Nephron (organoid): Measurements from ENCODE around the gene CNIH2.

Source experiments
- H3K27ac Mint-ChIP-seq, 3 experiments: 2 replicates each; pipeline ENCODE4 v1.8.0; 2020; ENCODE audit warnings: mixed read lengths in 3 of 3, mild to moderate bottlenecking in 2 of 3, moderate library complexity in 1 of 3
- H3K27me3 Mint-ChIP-seq: 2 replicates; pipeline ENCODE4 v1.8.0; 2021; ENCODE audit warnings: low read depth, mild to moderate bottlenecking, moderate library complexity, mixed read lengths
- H3K36me3 Mint-ChIP-seq: 2 replicates; pipeline ENCODE4 v1.8.0; 2020; ENCODE audit warnings: low read depth, mixed read lengths
- H3K4me1 Mint-ChIP-seq: 2 replicates; pipeline ENCODE4 v1.8.0; 2020; ENCODE audit warnings: mixed read lengths
- H3K4me3 Mint-ChIP-seq, 3 experiments: 2 replicates each; pipeline ENCODE4 v1.8.0; 2020; ENCODE audit warnings: mild to moderate bottlenecking in 3 of 3, mixed read lengths in 3 of 3, moderate library complexity in 2 of 3
- H3K9me3 Mint-ChIP-seq: 2 replicates; pipeline ENCODE4 v1.8.0; 2020; ENCODE audit warnings: mixed read lengths
- TF ChIP-seq, protein P1 (sequence below), 3 experiments: fragments of 200-600 bp; sonication (generic); IDR thresholded peaks; one replicate each; pipeline ENCODE4 v1.5.0; 2021; ENCODE audit warnings: antibody characterized with exemption in 3 of 3; ENCODE audit not compliant: unreplicated experiment in 3 of 3

Gene CNIH2

DNA sequence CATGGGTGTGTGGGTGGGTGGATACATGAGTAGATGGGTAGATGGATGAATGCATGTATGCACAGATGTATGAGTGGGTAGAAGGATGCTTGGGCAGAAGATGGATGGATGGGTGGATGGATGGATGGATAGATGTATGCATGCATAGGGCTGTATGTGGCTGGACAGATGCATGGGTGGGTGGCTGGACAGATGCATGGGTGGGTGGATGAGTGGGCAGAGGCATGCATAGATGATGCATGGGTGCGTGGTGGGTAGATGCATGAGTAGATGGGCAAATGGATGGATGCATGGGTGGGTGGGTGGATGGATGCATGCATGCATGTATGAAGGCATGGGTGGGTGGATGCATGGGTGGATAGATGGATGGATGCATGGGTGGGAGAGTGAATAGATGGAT lies 45.7 kb downstream of the CNIH2 start:
- Mint-ChIP-seq H3K27me3 (peaks cover 3% of the 10 kb centered on the region), H3K36me3 (no peaks in the 10 kb centered on the region), H3K4me1 (peaks cover 63% of the 10 kb centered on the region), H3K27ac (peak overlapping the region; percentile 76 to 93 (median 90)), H3K4me3 (no peak overlapping the region), H3K9me3 (peaks cover 6% of the 10 kb centered on the region)
- TF ChIP-seq, protein P1, sequence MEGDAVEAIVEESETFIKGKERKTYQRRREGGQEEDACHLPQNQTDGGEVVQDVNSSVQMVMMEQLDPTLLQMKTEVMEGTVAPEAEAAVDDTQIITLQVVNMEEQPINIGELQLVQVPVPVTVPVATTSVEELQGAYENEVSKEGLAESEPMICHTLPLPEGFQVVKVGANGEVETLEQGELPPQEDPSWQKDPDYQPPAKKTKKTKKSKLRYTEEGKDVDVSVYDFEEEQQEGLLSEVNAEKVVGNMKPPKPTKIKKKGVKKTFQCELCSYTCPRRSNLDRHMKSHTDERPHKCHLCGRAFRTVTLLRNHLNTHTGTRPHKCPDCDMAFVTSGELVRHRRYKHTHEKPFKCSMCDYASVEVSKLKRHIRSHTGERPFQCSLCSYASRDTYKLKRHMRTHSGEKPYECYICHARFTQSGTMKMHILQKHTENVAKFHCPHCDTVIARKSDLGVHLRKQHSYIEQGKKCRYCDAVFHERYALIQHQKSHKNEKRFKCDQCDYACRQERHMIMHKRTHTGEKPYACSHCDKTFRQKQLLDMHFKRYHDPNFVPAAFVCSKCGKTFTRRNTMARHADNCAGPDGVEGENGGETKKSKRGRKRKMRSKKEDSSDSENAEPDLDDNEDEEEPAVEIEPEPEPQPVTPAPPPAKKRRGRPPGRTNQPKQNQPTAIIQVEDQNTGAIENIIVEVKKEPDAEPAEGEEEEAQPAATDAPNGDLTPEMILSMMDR (IDR thresholded peaks at IDR 0.05; ENCODE audit: unreplicated experiment in 3 of 3), result no peak

GRCh38 chr11:66324664-66325063 lies 46.7 kb downstream of the CNIH2 start:
- Mint-ChIP-seq H3K36me3 (no peaks in the 10 kb centered on the region), H3K4me1 (peaks cover 56% of the 10 kb centered on the region), H3K27me3 (peaks cover 3% of the 10 kb centered on the region), H3K4me3 (no peak overlapping the region), H3K9me3 (peaks cover 5% of the 10 kb centered on the region), H3K27ac (peak overlapping the region; percentile 76 to 93 (median 90))
- TF ChIP-seq, protein P1 (IDR thresholded peaks at IDR 0.05; ENCODE audit: unreplicated experiment in 3 of 3), result no peak

DNA sequence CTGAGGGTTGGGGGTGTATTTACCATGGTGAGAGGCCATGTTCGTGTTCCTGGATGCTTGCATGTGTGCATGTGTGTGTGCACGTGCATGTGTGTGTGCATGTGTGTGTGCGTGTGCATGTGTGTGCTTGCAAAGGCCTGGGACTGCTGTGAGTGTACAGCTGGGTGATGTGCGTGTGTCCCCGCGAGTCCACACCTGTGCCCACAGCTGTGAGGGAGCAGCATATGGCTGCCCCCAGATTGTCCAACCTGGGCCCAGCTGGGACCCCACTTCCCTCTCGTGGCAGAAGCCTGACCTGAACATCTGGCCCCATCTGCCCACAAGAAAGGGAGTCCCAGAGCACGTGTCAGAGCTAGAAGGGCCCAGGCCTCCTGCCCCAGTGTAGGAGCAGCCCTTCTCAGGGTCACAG lies 47.3 kb downstream of the CNIH2 start:
- H3K9me3 Mint-ChIP-seq, result peaks cover under 1% of the 10 kb centered on the region
- H3K27me3 Mint-ChIP-seq, result peaks cover 3% of the 10 kb centered on the region
- H3K4me3 Mint-ChIP-seq, result peak overlapping the region in 2 of 3 experiments; percentile 38 to 50
- no peaks in the 10 kb centered on the region for H3K36me3 Mint-ChIP-seq
- TF ChIP-seq, protein P1 (IDR thresholded peaks at IDR 0.05; ENCODE audit: unreplicated experiment in 3 of 3), result no peak
- peak overlapping the region; percentile 76 to 93 (median 90) for H3K27ac Mint-ChIP-seq
- peaks cover 51% of the 10 kb centered on the region for H3K4me1 Mint-ChIP-seq

DNA sequence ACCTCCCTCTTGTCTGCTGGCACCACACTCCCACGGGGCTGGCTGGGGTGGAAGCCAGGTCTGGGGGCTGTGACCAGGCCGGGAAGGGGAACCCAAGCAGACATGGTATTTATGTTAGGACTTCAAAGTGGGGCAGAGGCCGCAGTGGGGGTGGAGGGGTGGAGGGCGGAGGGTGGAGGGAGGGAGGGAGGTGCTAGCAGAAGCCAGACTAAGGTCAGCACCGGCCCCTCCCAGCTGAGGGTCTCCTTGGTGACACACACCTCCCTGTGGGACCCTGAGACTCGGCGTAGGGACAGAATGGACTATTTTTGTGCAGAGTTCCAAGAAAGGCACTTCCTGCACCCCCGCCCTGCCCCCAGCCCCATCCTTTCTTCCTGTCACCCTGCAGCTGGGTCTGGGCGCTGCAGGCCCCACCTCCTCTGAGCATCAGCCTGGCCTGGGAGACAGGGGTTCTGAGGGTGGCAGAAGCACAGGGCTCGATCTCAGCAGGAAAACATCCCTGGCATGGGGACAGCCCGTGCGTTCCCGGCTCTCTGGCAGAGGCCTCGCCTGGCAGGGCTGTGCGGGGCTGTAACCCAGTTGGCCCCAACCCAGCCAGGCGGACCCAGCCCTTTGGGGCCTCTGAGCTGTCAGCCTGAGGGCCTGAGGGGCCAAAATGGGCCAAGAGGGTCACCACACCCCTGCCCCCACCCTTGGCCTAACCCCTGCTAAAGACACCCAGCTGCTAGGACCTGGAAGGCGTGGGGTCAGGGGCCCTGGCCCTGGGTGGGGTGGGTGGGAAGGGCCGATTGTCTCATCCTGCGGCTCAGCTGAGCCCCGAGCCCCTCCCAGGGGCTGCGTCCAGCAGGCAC lies 48.5 kb downstream of the CNIH2 start:
- Mint-ChIP-seq H3K27ac (peak overlapping the region; percentile 85 to 91 (median 86)), H3K4me3 (peak overlapping the region in 1 of 3 experiments; percentile 47), H3K9me3 (no peaks in the 10 kb centered on the region), H3K36me3 (no peaks in the 10 kb centered on the region), H3K4me1 (peaks cover 51% of the 10 kb centered on the region), H3K27me3 (peaks cover 3% of the 10 kb centered on the region)
- TF ChIP-seq, protein P1 (IDR thresholded peaks at IDR 0.05; ENCODE audit: unreplicated experiment in 3 of 3), result no peak

GRCh38 chr11:66327171-66328030 lies 49.4 kb downstream of the CNIH2 start:
- TF ChIP-seq, protein P1 (IDR thresholded peaks at IDR 0.05; ENCODE audit: unreplicated experiment in 3 of 3), result no peak
- H3K27me3 Mint-ChIP-seq, result no peaks in the 10 kb centered on the region
- no peaks in the 10 kb centered on the region for H3K36me3 Mint-ChIP-seq
- peak overlapping the region in 2 of 3 experiments; percentile 2 to 15 for H3K4me3 Mint-ChIP-seq
- H3K4me1 Mint-ChIP-seq, result peaks cover 48% of the 10 kb centered on the region
- H3K27ac Mint-ChIP-seq, result peak overlapping the region; percentile 71 to 87 (median 85)
- H3K9me3 Mint-ChIP-seq, result no peaks in the 10 kb centered on the region
